D341Med (cell line): ENCODE measurements around the gene GRIN2A.
A peak's percentile ranks its signal among the peaks of the same experiment; 100 is the strongest.

Source experiments
- DNase-seq: peaks from one replicate; pipeline ENCODE4 v3.0.0; 2012; ENCODE audit warnings: low spot score

Gene GRIN2A

DNA sequence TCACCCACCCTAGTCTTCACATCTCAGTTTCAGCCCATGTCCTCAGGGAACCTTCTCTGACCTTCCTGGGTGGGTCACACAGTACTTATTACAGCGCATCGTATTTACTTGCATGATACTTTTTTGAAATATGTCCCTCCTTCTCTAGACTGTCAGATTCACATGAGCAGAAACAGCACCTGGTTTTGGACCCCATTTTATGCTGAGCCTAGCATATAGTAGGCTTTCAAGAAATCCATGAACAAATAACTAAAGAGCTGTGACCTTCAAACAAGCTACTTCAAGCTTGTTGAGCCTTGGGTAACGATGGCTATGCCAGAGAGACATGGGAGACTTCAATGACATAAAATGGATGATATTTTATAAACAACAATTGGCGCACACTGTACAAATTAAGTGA is 150.3 kb downstream of the GRIN2A start:
- DNase-seq, result no peak

DNA sequence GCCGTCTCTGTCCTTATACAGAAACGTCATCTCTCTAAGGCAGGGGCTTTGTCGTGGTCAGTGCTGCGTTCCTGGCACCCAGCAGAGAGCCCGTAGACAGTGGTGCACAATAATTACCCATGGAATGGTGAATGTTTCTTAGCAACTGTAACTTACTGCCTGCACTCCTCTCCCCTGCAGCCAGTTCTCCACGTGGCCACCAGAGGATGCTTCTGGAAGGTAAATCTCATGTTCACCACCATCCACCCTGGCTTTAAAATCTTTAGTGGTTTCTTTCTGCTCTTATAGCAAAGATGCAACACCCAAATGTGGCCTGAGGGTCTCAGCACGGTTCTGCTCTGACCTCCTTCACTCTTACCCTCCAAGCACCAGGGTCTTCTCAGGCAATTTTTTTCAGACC is 150.8 kb downstream of the GRIN2A start:
- DNase-seq, result no peak

- DNase-seq, result no peak
These were observed 153.6 kb downstream of the GRIN2A start for GRCh38 chr16:10028644-10029043.

DNA sequence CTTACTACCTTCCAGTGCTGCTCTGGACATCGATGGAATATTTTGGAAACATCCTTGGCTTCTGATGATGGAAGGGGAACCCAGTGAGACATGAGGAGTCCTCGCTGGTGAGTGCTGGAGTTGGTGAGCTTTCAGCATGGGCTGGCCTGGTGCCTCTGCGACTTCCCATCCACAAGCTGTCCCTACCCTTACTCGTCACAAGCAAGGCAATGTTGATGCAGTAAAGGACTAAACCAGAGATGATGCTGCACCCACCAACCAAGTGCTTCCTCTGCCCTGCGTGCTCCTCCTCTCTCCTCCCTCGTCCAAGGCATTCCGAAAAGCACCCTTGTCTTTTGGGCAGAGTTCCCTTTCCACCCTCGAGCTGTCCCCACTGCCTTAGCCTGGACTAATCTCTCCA is 154.7 kb downstream of the GRIN2A start:
- DNase-seq, result no peak

DNA sequence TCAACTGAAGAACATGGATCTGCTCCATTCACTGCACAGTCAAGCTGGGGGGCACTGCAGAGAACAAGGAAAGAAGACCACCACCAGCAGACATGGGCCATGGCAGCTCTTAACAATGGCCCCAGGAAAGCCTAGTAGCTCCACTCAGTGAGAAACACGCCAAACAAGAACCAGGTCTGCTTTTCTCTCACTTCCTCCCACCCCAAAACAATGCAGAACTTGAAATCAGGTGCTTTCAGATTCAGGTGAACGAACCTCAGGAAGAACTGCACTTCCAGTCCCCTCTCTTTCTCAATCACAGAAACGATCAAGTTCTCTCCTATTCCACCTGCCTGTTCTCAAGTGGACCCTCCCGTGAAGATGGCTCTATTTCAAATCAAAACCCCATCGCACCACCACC is 155.6 kb downstream of the GRIN2A start:
- DNase-seq, result no peak

DNA sequence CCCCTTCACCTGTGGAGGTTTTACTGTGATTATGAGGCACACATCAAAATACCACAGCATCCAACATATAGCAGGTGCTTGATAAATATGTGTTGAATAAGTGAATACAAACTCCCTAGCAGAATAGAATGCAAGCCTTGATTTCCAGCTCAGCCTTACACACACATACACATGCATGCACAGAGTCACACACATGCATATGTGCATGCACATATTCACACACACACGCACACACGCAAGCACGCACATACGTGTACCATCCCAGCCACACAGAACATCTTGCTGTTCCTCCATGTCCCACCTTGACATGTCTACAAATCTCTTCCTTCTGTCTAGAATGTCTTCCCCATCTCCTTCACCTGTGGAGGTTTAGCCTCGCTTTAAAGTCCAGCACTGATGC is 160.1 kb downstream of the GRIN2A start:
- DNase-seq, result no peak

DNA sequence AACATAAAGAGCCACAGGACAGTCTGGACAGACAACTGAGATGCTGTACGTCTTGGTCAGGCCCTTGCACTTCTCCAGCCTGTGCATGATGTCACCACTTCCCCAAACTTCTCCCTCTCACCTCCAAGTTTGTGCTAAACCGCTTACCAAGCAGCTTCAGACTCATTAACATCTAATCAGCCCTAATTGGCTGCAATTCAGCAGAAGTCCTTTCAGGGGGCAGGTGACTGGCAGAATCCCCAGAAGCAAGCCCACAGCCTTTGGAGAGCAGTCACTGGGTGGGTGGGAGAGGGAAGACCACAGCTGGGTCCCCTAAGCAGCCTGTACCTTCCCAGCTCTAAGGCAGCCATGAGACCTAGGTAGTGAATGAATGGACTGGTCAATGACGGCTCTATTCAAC is 161.4 kb downstream of the GRIN2A start:
- no peak for DNase-seq

DNA sequence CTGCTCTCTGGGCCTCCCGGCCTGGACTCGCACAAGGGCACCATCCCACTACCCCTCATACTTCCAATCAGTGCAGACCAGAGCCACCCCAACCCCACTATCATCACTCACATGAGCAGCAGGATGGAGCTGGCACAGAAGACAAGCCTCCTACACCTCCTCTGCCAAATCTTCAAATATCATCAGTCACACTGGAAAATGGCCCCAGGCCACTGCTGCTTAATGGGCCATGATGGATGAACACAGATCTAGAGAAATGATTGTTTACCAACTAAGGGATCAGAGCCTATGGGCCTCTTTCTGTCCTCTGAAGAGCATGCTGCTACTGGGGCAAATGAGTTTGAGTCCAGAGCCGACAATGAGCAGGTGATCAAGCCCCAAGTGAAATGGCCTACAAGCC is 165.5 kb downstream of the GRIN2A start:
- DNase-seq, result no peak

DNA sequence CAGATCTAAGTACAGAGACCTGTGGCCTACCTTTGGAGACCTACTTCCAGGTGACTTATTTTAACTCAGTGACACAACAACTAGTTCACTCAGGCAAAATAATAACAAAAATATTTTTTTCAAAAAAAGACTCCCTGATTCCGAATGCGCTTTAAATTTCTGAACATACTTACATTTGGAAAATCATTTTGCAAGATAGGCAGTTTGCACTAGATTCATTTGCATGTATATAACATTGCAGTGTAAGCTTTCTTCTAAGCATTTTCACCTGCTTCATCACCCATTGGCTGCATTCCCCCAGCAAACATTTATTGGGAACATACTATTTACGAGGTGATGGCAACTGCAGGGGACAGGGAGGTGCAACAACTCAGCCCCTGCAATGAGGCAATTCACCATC is 166.8 kb downstream of the GRIN2A start:
- DNase-seq, result no peak

DNA sequence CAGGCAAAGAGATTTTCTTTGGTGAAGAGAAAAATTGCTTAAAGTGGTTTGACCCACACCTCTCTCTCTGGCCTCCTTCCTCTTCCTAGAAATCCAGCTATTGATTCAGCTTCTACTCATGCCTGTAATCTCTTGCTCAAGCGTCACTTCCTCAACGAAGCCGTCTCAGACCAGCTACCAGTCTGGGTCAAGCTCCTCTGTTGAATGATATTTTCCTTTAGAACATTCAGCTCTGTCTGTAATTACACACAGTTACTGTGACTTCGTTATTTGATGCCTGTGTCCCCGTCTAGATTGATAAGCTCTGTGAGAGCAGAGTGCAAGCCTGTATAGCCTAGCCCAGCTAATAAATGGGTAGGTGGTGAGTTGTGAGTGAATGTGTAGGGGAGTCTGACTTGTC is 168.5 kb downstream of the GRIN2A start:
- no peak for DNase-seq

DNA sequence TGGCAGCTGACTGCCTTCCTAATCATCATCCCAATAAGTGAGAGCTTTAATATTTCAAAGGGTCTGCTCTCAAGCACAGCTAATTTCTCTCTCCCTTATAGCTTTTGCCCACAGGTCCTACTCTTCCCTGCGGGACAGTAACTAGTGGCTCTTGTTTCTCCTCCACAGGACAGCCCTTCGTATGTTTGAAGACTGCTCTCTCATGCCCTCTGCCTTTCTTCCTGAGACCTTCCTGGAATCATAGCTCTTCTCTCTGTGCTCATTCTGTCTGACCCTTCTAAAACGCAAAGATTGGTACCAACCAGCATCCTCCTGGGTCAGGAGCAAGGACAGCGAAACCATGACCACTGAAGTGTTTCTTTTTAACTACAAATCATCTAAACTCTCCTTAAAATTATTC is 168.9 kb downstream of the GRIN2A start:
- no peak for DNase-seq

- DNase-seq, result no peak
These were observed 172.5 kb downstream of the GRIN2A start for GRCh38 chr16:10009684-10010083.

DNA sequence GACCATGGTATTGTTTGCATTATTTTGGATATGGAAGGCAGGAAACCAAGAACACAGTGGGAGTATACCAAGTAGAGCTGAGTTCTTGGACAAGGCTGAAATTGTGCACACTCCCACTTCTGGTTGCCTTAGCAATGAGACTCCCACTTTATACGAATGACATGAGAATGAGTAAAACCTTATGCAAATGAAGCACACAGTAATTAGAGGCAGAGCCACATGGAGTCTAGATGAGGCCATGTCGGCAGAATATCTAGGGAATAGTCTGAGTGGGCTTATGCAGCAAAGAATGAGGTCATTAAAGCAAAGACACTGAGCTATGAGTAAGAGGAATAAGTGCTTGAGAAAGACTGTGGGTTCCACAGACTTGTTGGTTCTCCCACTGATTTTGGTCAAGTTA is 178.7 kb downstream of the GRIN2A start:
- DNase-seq, result no peak

- DNase-seq, result no peak
These were observed 180.9 kb downstream of the GRIN2A start for GRCh38 chr16:10001258-10001775.

DNA sequence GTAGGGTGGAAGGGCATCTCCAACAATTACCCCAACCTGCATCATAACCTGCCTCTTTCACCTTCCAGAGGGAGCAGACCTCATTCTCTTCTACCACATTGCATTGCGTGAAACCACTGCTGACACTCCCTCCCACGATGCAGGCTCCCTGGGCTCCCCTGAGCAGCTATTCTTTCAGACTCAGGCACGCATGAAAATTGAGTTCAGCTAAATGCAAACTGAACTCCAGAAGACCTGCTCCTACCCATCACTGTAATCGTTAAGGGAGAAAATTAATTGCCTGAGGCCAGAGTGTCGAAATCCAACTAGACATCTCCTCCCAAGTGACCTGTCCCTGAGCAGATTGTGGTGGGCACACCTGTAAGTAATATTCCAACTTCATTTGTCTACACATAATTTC is 186.0 kb downstream of the GRIN2A start:
- DNase-seq, result no peak

- no peak for DNase-seq
These were observed 189.8 kb downstream of the GRIN2A start for GRCh38 chr16:9992441-9992840.

GRCh38 chr16:9980981-9981380 is 201.2 kb downstream of the GRIN2A start:
- DNase-seq, result no peak

DNA sequence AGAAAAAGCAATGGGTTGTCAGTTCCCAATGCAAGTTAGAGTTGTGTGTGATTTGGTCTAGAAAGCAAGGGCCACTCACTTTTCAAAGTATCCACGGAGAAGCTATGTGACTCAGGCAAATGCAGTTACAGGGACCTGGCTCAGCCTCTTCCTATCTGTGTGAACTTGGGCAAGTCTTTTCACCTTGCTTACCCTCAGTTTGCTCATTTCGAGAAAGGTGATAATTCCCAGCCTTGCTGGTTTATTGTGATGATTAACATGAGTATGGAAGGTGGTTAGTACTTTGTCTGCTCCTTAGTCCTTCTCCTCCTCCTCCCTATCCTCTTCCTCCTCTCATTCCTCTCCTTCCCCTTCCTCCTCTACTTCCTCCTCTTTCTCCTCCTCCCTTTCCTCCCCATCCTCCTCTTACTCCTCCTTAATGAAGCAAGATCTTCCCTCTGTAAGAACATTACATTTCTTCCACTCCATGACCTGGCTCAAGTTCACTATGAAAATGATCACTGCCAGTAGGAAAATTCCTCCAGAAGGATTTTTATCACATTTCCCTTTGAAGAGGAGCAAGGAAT is 204.0 kb downstream of the GRIN2A start:
- no peak for DNase-seq

DNA sequence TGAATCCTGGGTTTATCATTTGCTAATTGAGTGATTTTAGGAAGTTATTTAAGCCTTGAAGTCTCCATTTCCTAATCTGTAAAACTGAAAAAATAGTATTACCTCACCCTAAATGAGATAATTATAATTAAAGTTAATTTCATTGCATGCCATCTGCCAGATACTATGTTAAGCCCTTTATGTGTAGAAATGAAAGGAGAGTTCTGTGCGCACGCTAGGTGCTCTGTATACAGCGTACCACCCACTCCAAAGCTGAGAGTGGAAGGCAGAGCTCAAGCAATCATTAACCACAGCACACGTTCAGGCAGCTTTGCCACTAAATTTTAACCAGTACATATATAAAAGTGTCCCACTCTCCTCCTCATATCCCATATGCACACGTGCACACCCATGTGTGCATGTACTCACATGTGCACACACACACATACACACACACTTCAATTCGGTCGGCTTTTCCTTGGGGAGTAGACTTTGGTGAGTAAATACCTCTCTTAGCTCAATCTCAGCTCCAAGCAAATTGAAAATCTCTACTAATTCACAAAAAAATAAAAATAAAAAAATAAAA is 204.8 kb downstream of the GRIN2A start:
- DNase-seq, result peak; percentile 23

DNA sequence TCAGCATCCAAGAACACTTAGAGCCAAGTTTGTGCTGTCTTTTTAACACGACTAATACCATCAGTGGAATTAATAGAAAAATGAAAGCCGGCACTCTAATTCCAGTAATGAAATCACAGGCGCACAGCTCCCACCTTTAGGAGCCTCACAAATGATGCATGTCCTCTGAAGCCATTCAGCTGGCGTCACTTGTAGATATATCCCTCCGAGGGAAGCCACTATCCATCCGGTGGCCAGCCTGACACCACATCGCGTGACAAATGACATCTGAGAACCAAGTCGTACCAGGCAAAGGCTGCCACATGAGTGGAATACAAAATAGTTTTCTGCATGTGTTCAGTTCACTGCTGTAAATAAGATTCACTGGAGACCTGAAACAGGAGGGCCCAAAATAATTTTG is 205.6 kb downstream of the GRIN2A start:
- DNase-seq, result no peak

GRCh38 chr16:9971907-9972306 is 210.3 kb downstream of the GRIN2A start:
- no peak for DNase-seq

- DNase-seq, result no peak
These were observed 211.4 kb downstream of the GRIN2A start for GRCh38 chr16:9970796-9971195.

- no peak for DNase-seq
These were observed 212.0 kb downstream of the GRIN2A start for GRCh38 chr16:9970244-9970643.

GRCh38 chr16:9969580-9969979 is 212.6 kb downstream of the GRIN2A start:
- DNase-seq, result peak; percentile 43
